RWPE2 (cell line): ENCODE measurements around the gene CHPT1.
"Not testable (repeated sequence)": the region's sequence is repeated elsewhere in the genome, so short reads cannot be mapped to it uniquely, and the experiment has no call there.

Experiments used
- ATAC-seq: fragments of 200-7000 bp; cut with Tn5 transposase; 3 replicates; pipeline ENCODE4 v1.9.1; 2021; ENCODE audit warnings: low read depth
- DNase-seq: peaks from one replicate; pipeline ENCODE4 v3.0.0-alpha.2; 2020; ENCODE audit warnings: low spot score
- H3K27ac ChIP-seq: fragments of 450-650 bp; 2 replicates; pipeline ENCODE4 v1.5.1; 2017; ENCODE audit warnings: mild to moderate bottlenecking; ENCODE audit not compliant: poor library complexity, severe bottlenecking
- H3K27me3 ChIP-seq: fragments of 250-450 bp; sonication (Bioruptor Pico); 2 replicates; pipeline ENCODE4 v1.5.1; 2021; ENCODE audit warnings: mild to moderate bottlenecking, moderate library complexity; ENCODE audit not compliant: insufficient read depth, poor library complexity, severe bottlenecking
- H3K36me3 ChIP-seq: fragments of 250-450 bp; sonication (Bioruptor Pico); 2 replicates; pipeline ENCODE4 v1.5.1; 2020; ENCODE audit warnings: low read depth, mild to moderate bottlenecking, moderate library complexity
- H3K4me1 ChIP-seq: fragments of 250-450 bp; sonication (Bioruptor Pico); 2 replicates; pipeline ENCODE4 v1.5.1; 2021; ENCODE audit warnings: mild to moderate bottlenecking, moderate library complexity; ENCODE audit not compliant: insufficient read depth, poor library complexity, severe bottlenecking
- H3K4me3 ChIP-seq: fragments of 250-450 bp; sonication (Bioruptor Pico); 2 replicates; pipeline ENCODE4 v1.5.1; 2021; ENCODE audit warnings: mild to moderate bottlenecking, moderate library complexity; ENCODE audit not compliant: severe bottlenecking
- H3K9me3 ChIP-seq: fragments of 250-450 bp; sonication (Bioruptor Pico); 2 replicates; pipeline ENCODE4 v1.5.1; 2021; ENCODE audit warnings: mild to moderate bottlenecking, moderate library complexity; ENCODE audit not compliant: severe bottlenecking
- TF ChIP-seq, protein P1 (sequence below): fragments of 450-650 bp; IDR thresholded peaks from one replicate; pipeline ENCODE4 v1.5.1; 2017; ENCODE audit warnings: mild to moderate bottlenecking, moderate library complexity; ENCODE audit not compliant: poor library complexity, severe bottlenecking

CHPT1 gene

GRCh38 chr12:101671157-101671791 is 26.2 kb upstream of the CHPT1 start:
- H3K36me3 ChIP-seq = no peaks in the 10 kb centered on the region
- H3K4me3 ChIP-seq = no peak overlapping the region
- no peak for ATAC-seq
- no peaks in the 10 kb centered on the region for H3K27me3 ChIP-seq
- DNase-seq = no peak
- TF ChIP-seq, protein P1, sequence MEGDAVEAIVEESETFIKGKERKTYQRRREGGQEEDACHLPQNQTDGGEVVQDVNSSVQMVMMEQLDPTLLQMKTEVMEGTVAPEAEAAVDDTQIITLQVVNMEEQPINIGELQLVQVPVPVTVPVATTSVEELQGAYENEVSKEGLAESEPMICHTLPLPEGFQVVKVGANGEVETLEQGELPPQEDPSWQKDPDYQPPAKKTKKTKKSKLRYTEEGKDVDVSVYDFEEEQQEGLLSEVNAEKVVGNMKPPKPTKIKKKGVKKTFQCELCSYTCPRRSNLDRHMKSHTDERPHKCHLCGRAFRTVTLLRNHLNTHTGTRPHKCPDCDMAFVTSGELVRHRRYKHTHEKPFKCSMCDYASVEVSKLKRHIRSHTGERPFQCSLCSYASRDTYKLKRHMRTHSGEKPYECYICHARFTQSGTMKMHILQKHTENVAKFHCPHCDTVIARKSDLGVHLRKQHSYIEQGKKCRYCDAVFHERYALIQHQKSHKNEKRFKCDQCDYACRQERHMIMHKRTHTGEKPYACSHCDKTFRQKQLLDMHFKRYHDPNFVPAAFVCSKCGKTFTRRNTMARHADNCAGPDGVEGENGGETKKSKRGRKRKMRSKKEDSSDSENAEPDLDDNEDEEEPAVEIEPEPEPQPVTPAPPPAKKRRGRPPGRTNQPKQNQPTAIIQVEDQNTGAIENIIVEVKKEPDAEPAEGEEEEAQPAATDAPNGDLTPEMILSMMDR = no peak
- no peak overlapping the region for H3K27ac ChIP-seq
- no peaks in the 10 kb centered on the region for H3K4me1 ChIP-seq
- no peaks in the 10 kb centered on the region for H3K9me3 ChIP-seq

DNA sequence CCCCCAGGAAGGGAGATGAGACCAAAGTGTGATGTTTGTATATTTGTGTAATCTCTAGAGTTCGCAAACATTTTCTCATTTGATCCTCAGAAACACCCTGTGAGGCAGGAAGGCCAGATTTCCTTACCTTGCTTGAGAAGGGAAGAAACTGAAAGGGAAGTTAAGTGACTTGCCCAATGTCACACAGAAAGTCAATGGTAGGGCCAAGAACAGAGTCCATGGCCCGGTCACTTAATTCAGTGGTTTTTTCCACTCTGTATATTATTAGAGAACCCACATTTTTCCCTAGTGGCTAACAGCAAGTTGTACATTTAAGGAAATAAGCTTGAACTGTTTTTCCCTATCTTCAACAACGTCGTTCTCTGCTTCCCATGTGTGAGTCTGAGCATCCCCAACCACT is 25.6 kb upstream of the CHPT1 start:
- Histone ChIP-seq H3K27me3 (no peaks in the 10 kb centered on the region), H3K4me3 (no peak overlapping the region), H3K4me1 (no peaks in the 10 kb centered on the region), H3K27ac (no peak overlapping the region), H3K36me3 (no peaks in the 10 kb centered on the region), H3K9me3 (no peaks in the 10 kb centered on the region)
- ATAC-seq = no peak
- TF ChIP-seq, protein P1 = no peak
- no peak for DNase-seq

- Histone ChIP-seq H3K27ac (no peak overlapping the region), H3K36me3 (no peaks in the 10 kb centered on the region), H3K27me3 (no peaks in the 10 kb centered on the region), H3K9me3 (no peaks in the 10 kb centered on the region), H3K4me1 (no peaks in the 10 kb centered on the region), H3K4me3 (no peak overlapping the region)
- no peak for DNase-seq
- ATAC-seq = no peak
- TF ChIP-seq, protein P1 = no peak
These were observed 21.9 kb upstream of the CHPT1 start for GRCh38 chr12:101675555-101675954.

GRCh38 chr12:101676497-101676896 is 20.9 kb upstream of the CHPT1 start:
- not testable (repeated sequence) for H3K4me1 ChIP-seq, ATAC-seq, H3K27ac ChIP-seq, H3K27me3 ChIP-seq, DNase-seq, H3K9me3 ChIP-seq, H3K36me3 ChIP-seq, H3K4me3 ChIP-seq

DNA sequence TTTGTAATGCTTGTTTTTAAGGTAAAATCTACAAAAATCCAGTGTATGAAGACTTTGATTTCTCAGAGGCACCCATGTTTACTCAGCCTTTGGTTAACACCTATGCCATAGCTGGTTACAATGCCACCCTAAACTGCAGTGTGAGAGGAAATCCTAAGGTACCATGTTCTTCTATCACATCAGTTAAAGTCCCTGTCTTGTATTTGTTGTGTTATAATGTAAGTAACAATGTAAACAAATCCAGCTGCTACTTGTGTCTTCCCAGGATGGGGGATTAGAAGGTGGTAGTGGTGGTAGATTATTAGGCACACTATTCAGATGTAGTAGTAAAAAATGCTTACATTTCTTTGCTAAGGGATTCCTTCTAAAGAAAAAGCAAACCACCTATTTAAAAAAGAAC is 19.4 kb upstream of the CHPT1 start:
- H3K4me3 ChIP-seq = no peak overlapping the region
- H3K27me3 ChIP-seq = peaks cover 4% of the 10 kb centered on the region
- ATAC-seq = no peak
- TF ChIP-seq, protein P1 = no peak
- H3K36me3 ChIP-seq = no peaks in the 10 kb centered on the region
- no peaks in the 10 kb centered on the region for H3K9me3 ChIP-seq
- H3K4me1 ChIP-seq = no peaks in the 10 kb centered on the region
- H3K27ac ChIP-seq = no peak overlapping the region
- DNase-seq = no peak
